ENCODE measurements around the gene ZDHHC14. TPM values are rescaled to one million over a fixed set of nuclear protein-coding genes. Genes with fewer than 3 reads are reported as not detected.

ZDHHC14 gene
- total and polyA plus RNA-seq, 3 donors from 2014 or later, result 28.5 to 74.9 (median 67.9) TPM

- TF ChIP-seq CTCF (IDR thresholded peaks at IDR 0.05), result no peak
- TF ChIP-seq POLR2A (IDR thresholded peaks at IDR 0.05), result no peak
- intact Hi-C loops (cut with DNase I; ENCODE audit: low total_unique reads), result no loop called here
- Histone ChIP-seq H3K4me3 (no peak overlapping the region), H3K4me1 (peaks cover 20% of the 10 kb centered on the region), H3K36me3 (ENCODE audit: low read depth, missing control alignments) (no peaks in the 10 kb centered on the region), H3K27me3 (no peaks in the 10 kb centered on the region), H3K9me3 (no peaks in the 10 kb centered on the region), H3K27ac (no peak overlapping the region)
- DNase-seq, result no peak
- 77% methylated on average over 10 of the region's 10 CpGs for WGBS, 2 donors
These were observed 158.4 kb downstream of the ZDHHC14 start for GRCh38 chr6:157539421-157539822.

DNA sequence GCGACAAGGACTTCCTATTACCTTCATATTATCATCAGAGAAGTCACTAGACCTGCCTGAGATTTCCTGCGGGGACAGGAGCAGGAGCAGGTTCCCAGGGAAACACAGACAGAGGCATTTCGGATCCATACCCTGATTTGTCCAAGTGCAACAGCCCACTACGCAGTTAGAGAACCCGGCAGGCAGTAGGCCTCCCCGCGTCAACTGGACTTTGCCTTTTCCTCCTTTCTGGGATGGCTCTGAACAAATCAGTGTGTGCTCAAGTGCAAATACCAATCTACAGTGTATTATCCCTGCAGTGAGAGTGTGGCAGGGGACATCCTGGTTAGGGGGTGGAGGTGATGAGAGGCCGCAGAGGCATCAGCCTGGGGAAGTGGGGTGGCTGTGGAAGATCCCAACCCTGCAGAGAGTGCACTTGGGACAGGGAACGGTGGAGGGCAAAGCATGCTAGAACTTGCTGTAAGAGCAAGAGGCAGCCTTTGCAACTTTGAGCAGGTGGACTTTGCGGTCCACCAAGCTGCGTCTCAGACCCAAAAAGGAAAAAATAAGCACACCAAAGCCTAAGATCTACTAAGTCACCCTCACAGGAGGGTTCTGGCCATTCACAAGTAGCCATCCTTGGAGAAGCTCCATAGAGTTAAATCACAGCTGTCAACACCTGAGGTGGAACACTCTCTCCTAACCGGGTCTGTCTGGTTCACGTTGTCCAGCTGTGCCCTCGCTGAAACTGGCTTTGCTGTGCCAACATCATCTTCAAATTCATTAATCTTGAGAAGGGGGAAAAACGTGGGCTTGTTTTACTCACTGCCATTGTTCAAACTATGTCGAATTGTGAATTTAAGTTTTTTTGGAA is 159.1 kb downstream of the ZDHHC14 start:
- Histone ChIP-seq H3K4me1 (peaks cover 14% of the 10 kb centered on the region), H3K27me3 (no peaks in the 10 kb centered on the region), H3K9me3 (no peaks in the 10 kb centered on the region), H3K36me3 (ENCODE audit: low read depth, missing control alignments) (no peaks in the 10 kb centered on the region), H3K27ac (no peak overlapping the region), H3K4me3 (no peak overlapping the region)
- intact Hi-C loops (cut with DNase I; ENCODE audit: low total_unique reads), result no loop called here
- no peak for TF ChIP-seq CTCF (IDR thresholded peaks at IDR 0.05)
- TF ChIP-seq POLR2A (IDR thresholded peaks at IDR 0.05), result no peak
- WGBS, 2 donors, result 91 to 92% methylated on average over 16 of the region's 16 CpGs
- no peak for DNase-seq

GRCh38 chr6:157541618-157542413 is 160.8 kb downstream of the ZDHHC14 start:
- H3K9me3 ChIP-seq, result no peaks in the 10 kb centered on the region
- no peak overlapping the region for H3K4me3 ChIP-seq
- DNase-seq, result no peak
- no peak overlapping the region for H3K27ac ChIP-seq
- WGBS, 2 donors, result 72 to 76% methylated on average over 13 of the region's 13 CpGs
- TF ChIP-seq CTCF (IDR thresholded peaks at IDR 0.05) (no peak), POLR2A (IDR thresholded peaks at IDR 0.05) (no peak)
- intact Hi-C loops (cut with DNase I; ENCODE audit: low total_unique reads), result no loop called here
- no peaks in the 10 kb centered on the region for H3K27me3 ChIP-seq
- no peaks in the 10 kb centered on the region for H3K4me1 ChIP-seq
- no peaks in the 10 kb centered on the region for H3K36me3 ChIP-seq (ENCODE audit: low read depth, missing control alignments)

- Histone ChIP-seq H3K9me3 (no peaks in the 10 kb centered on the region), H3K4me3 (no peak overlapping the region), H3K27ac (no peak overlapping the region), H3K36me3 (ENCODE audit: low read depth, missing control alignments) (no peaks in the 10 kb centered on the region), H3K4me1 (no peaks in the 10 kb centered on the region), H3K27me3 (no peaks in the 10 kb centered on the region)
- intact Hi-C loops (cut with DNase I; ENCODE audit: low total_unique reads), result no loop called here
- DNase-seq, result no peak
- TF ChIP-seq POLR2A (IDR thresholded peaks at IDR 0.05) (no peak), CTCF (IDR thresholded peaks at IDR 0.05) (no peak)
- WGBS, 2 donors, result 84 to 89% methylated on average over 20 to 21 of the region's 21 CpGs
These were observed 161.6 kb downstream of the ZDHHC14 start for GRCh38 chr6:157542414-157543160.
